Keratinocyte (primary cell): ENCODE results near the gene STOM. TPM values are rescaled to one million over a fixed set of nuclear protein-coding genes. Genes with fewer than 3 reads are reported as not detected.

ENCODE experiments used
- DNase-seq: peaks from one replicate; pipeline ENCODE4 v3.0.0-alpha.2; 2011; ENCODE audit warnings: low read depth, missing footprints, low spot score
- FAIRE-seq: peaks from 2 replicates; lab custom pipeline; 2011; peaks lifted over from hg19 to GRCh38; lab: Jason Lieb, UNC
- H2AFZ ChIP-seq: 2 replicates; pipeline ENCODE4 v1.6.0; 2012; ENCODE audit warnings: low read length, control low read depth, inconsistent platforms; ENCODE audit not compliant: control insufficient read depth
- H3K27ac ChIP-seq: 2 replicates; pipeline ENCODE4 v1.5.1; 2011; ENCODE audit warnings: low read length; ENCODE audit not compliant: control insufficient read depth, insufficient read depth
- H3K27me3 ChIP-seq: 3 replicates; pipeline ENCODE4 v1.6.0; 2011; ENCODE audit warnings: low read length; ENCODE audit not compliant: control insufficient read depth, insufficient read depth; ENCODE audit errors: extremely low read depth
- H3K36me3 ChIP-seq, 2 experiments: 2 replicates in 1 of 2; 3 replicates in 1 of 2; pipeline ENCODE4 v1.5.1; 2011; ENCODE audit warnings: low read length in 2 of 2, mild to moderate bottlenecking in 1 of 2; ENCODE audit not compliant: control insufficient read depth in 2 of 2, insufficient read depth in 2 of 2; ENCODE audit errors: extremely low read depth in 1 of 2
- H3K4me1 ChIP-seq: 3 replicates; pipeline ENCODE4 v1.5.1; 2011; ENCODE audit warnings: low read length; ENCODE audit not compliant: control insufficient read depth, insufficient read depth; ENCODE audit errors: extremely low read depth
- H3K4me2 ChIP-seq: 3 replicates; pipeline ENCODE4 v1.6.0; 2011; ENCODE audit warnings: low read depth, low read length; ENCODE audit not compliant: control insufficient read depth, insufficient read depth; ENCODE audit errors: extremely low read depth
- H3K4me3 ChIP-seq, 3 experiments: fragments of 200-600 bp in 1 of 3; sonication (generic) in 1 of 3; 2 replicates in 2 of 3; 3 replicates in 1 of 3; pipeline ENCODE4 v1.5.1; 2011 to 2016; ENCODE audit warnings: low read length in 3 of 3, mild to moderate bottlenecking in 3 of 3, control low read depth in 2 of 3, inconsistent platforms in 1 of 3, low read depth in 1 of 3, mixed read lengths in 1 of 3, mixed run types in 1 of 3, moderate library complexity in 1 of 3; ENCODE audit not compliant: control insufficient read depth in 2 of 3, insufficient read depth in 2 of 3; ENCODE audit errors: extremely low read depth in 1 of 3
- H3K79me2 ChIP-seq: 2 replicates; pipeline ENCODE4 v1.6.0; 2012; ENCODE audit warnings: low read length; ENCODE audit not compliant: control insufficient read depth, insufficient read depth
- H3K9ac ChIP-seq: 3 replicates; pipeline ENCODE4 v1.6.0; 2011; ENCODE audit warnings: low read length; ENCODE audit not compliant: control insufficient read depth, insufficient read depth; ENCODE audit errors: extremely low read depth
- H3K9me1 ChIP-seq: 3 replicates; pipeline ENCODE4 v1.6.0; 2011; ENCODE audit warnings: low read length; ENCODE audit not compliant: control insufficient read depth, insufficient read depth; ENCODE audit errors: extremely low read depth
- H3K9me3 ChIP-seq: 2 replicates; pipeline ENCODE4 v1.5.1; 2012; ENCODE audit warnings: low read depth, low read length; ENCODE audit not compliant: control insufficient read depth
- H4K20me1 ChIP-seq: 3 replicates; pipeline ENCODE4 v1.6.0; 2011; ENCODE audit warnings: low read length; ENCODE audit not compliant: control insufficient read depth, insufficient read depth; ENCODE audit errors: extremely low read depth
- CTCF ChIP-seq, 3 experiments: IDR thresholded peaks in 1 of 3; conservative IDR thresholded peaks in 1 of 3; optimal IDR thresholded peaks in 1 of 3; 2 replicates in 2 of 3; 3 replicates in 1 of 3; pipeline versions ENCODE3 to v1.5.1; 2011; ENCODE audit warnings: low read length in 3 of 3, mild to moderate bottlenecking in 3 of 3, moderate library complexity in 2 of 3, control low read depth in 1 of 3, inconsistent platforms in 1 of 3; ENCODE audit not compliant: insufficient read depth in 2 of 3; ENCODE audit errors: extremely low read depth in 1 of 3
- EZH2 ChIP-seq: IDR thresholded peaks from one replicate; pipeline ENCODE4 v1.6.1; 2012; ENCODE audit warnings: inconsistent platforms, mild to moderate bottlenecking, low read length, moderate library complexity
- dilution Hi-C: fragments of 300-500 bp; cut with MboI; formaldehyde crosslinking; loops from one replicate; pipeline ENCODE4 v1.7.0; 2020; ENCODE audit warnings: low sequenced_read_pairs; ENCODE audit not compliant: extremely low pct_ligation_motif_present
- polyA plus RNA-seq, 5 experiments: library from polyadenylated mRNA; depleted of rRNA in 3 of 5; stranded (reverse) in 3 of 5; stranded (forward) in 1 of 5; unstranded in 1 of 5; fragments of >200 nt; gene quantifications; 1 replicate in 1 of 5; 2 replicates in 3 of 5; 3 replicates in 1 of 5; pipeline versions ENCODE4 v1.2.1 to v1.2.3, GENCODE V29; 2011 to 2012; ENCODE audit warnings: missing spikeins in 2 of 5, low read depth in 1 of 5, low replicate concordance in 1 of 5

STOM gene
- polyA plus RNA-seq, 1 donor (not counting 4 experiments of a cell fraction or from before 2014, with no cell fraction given), result 121 TPM

GRCh38 chr9:121349009-121349408, 21.0 kb downstream of the STOM start:
- no peak for DNase-seq
- Histone ChIP-seq H3K27ac (no peak overlapping the region), H3K27me3 (no peaks in the 10 kb centered on the region), H3K4me3 (no peak overlapping the region), H2AFZ (no peak overlapping the region), H3K9ac (no peak overlapping the region), H4K20me1 (no peaks in the 10 kb centered on the region), H3K4me1 (peaks cover 9% of the 10 kb centered on the region), H3K9me3 (no peaks in the 10 kb centered on the region), H3K36me3 (peaks cover 9 to 36% of the 10 kb centered on the region in 2 experiments), H3K4me2 (no peak overlapping the region), H3K79me2 (no peaks in the 10 kb centered on the region), H3K9me1 (no peaks in the 10 kb centered on the region)
- no peak for FAIRE-seq
- TF ChIP-seq CTCF (optimal IDR thresholded peaks at IDR 0.05 in 1 of 3, IDR thresholded peaks at IDR 0.05 in 1 of 3, conservative IDR thresholded peaks at IDR 0.05 in 1 of 3; ENCODE audit: extremely low read depth in 1 of 3, insufficient read depth in 2 of 3, low read length in 3 of 3), result no peak
- no peak for TF ChIP-seq EZH2
- dilution Hi-C loops, result no loop called here

DNA sequence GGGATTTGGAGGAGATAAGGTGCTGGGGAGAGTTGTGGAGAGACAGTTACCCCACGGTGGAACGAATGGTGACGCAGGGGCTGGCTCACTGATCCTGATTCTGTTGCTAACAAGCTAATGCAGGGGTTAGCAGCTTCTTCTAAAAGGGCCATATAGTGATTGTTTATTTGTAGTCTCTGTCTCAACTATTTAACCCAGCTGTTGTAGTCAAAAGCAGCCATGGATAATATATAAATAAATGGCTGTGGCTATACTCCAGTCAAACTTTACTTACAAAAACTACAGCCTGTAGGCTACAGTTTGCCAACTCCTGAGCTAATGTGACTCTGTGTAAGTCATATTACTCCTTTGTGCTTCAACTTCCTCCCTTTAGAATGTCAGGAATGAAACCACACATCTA, 21.8 kb downstream of the STOM start:
- Histone ChIP-seq H3K79me2 (no peaks in the 10 kb centered on the region), H3K4me3 (no peak overlapping the region), H3K27ac (no peak overlapping the region), H3K4me1 (peaks cover 9% of the 10 kb centered on the region), H3K4me2 (no peak overlapping the region), H3K27me3 (no peaks in the 10 kb centered on the region), H4K20me1 (no peaks in the 10 kb centered on the region), H3K9me3 (no peaks in the 10 kb centered on the region), H3K9me1 (no peaks in the 10 kb centered on the region), H3K36me3 (peaks cover 11 to 29% of the 10 kb centered on the region in 2 experiments), H3K9ac (no peak overlapping the region), H2AFZ (no peak overlapping the region)
- FAIRE-seq (no peak), DNase-seq (no peak)
- TF ChIP-seq CTCF (optimal IDR thresholded peaks at IDR 0.05 in 1 of 3, IDR thresholded peaks at IDR 0.05 in 1 of 3, conservative IDR thresholded peaks at IDR 0.05 in 1 of 3; ENCODE audit: extremely low read depth in 1 of 3, insufficient read depth in 2 of 3, low read length in 3 of 3), result no peak
- dilution Hi-C loops, result no loop called here
